HG02973 (cell line): Measurements from ENCODE around the gene SNX10.

Source experiments
- ATAC-seq: cut with Tn5 transposase; IDR thresholded peaks from one replicate; pipeline ENCODE4 v1.9.1; 2021; ENCODE audit warnings: moderate library complexity; ENCODE audit not compliant: unreplicated experiment

The SNX10 gene

DNA sequence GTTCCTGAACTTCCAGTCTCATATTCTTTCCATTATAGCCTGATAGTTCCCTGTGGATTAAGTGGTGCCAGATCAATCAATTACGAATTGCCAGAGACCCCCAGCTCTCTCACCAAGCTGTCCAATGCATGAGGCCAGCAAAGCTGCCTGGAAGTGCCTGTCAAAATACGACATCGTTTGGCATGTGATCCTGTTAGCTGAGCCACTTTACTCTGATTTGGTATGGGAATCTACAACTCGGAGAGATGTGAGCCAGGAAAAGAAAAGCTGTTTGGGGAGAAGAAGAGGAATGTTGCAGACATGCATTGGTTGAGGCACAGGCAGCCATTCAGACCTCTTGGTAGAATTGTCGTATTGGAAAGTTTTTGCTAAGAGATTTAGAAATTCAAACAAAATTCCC is 3.9 kb downstream of the SNX10 start:
- ATAC-seq: no peak

DNA sequence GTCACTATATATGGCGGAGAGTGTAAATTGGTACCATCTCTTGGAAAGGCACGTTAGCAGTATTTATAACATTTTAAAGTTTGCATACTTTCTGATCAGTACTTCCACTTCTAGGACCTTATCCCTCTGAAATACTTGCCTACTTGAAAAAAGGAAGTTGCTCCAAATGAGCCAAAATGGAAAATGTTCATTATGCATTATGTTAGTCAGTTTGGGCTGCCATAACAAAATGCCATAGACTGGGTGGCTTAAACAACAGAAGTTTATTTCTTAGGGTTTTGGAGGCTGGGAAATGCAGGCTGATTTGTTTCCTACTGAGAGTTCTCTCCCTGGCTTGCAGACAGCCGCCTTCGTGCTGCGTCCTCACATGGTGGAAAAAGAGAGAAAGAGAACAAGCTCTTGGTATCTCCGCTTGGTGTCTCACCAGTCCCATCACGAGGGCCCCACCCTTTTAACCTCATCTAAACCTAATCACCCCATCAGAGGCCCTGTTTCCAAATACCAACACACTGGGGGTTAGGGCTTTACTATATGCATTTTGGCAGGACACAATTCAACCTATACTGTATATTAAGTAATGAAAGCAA is 6.9 kb downstream of the SNX10 start:
- no peak for ATAC-seq

DNA sequence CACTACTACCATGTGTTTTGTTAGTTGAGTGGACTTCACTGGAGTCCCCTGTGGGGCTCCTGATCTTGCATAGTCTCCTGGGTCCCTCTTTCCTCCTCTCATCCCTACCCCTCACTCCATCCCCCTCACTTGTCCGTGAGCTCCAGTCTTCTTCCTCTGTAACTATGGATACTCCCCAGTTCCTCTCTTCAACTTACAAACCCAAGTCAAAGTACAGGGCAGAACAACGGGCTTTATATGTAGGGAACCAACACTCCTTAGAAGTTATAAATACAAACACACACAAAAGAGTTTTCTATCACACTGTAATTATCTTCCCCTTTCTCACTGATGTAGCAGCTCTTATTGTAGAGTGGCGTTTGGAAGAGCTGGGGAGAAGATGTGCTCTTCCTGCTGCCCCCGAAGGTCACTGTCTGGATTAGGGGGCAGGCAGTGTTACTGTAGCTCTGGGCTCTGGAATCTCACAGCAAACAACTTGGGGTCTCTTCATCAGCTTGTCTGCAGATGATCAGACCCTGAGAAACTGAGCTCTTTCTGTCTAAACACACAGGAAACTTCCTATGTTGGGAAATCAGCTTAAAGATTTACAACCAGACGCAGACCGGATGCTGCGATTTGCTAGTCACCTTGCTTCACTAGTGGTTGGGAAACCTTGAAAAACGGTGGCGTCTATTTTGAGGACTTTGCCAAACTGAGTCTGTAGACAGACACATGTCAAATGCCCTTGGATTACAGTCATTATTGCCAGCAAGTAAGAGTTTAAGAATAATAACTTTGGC is 13.6 kb downstream of the SNX10 start:
- ATAC-seq: no peak

DNA sequence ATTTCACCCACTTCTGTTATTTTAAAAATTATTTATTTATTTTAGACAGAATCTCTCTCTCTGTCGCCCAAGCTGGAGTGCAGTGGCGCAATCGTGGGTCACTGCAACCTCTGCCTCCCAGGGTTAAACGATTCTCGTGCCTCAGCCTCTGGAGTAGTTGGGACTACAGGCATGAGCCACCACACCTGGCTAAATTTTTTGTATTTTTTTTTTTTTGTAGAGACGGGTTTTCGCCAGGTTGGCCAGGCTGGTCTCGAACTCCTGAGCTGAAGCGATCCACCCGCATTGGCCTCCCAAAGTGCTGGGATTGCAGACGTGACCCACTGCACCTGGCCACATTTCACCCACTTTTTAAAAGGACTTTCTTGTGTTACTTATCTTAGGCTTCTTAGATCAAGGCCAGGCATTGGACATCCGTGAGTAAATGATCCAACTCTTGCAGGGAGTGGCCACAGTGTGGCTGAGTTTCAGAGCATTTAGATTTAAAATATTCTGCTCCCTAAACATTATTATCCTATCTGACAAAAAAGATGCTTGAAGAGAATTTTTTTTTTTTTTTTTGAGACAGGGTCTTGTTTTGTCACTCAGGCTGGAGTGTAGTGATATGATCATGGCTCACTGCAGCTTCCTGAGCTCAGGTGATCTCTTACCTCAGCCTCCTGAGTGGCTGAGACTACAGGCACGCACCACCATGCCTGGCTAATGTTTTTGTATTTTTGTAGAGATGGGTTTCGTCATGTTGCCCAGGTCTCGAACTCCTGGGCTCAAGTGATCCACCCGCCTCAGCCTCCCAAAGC is 14.4 kb downstream of the SNX10 start:
- ATAC-seq: no peak

DNA sequence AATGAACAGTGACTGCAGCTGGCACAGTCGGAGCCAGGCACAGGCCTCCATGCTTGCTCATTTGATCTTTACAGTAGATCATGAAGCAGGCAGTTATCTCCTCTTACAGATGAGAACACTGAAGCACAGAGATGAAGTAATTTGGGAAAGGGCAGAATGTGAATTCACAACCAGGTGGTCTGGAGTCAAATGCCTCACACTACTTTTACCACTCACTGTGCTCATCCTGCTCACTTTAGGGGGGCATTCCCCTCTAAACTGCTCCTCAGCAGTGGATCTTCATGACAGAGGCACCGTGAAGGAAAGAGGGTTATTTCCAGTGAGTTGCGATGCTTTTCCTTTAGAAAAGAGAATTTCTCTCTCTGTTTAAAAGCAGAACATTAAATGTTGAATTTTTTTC is 15.1 kb downstream of the SNX10 start:
- ATAC-seq: no peak

DNA sequence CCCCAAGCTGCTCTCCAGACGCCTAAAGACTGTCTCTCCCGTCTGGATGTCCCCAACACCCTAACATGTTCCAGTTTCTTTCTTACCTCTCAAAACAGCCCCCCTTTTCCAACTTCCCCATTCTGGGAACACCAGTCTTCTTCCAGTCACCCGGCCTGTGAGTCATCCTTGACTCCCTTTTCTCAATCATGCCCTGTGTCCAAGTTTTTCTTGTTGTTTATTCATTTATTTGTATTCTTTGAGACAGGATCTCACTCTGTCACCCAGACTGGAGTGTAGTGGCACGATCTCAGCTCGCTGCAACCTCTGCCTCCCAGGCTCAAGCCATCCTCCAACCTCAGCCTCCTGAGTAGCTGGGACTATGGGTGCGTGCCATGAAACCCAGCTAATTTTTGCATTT is 15.6 kb downstream of the SNX10 start:
- no peak for ATAC-seq

DNA sequence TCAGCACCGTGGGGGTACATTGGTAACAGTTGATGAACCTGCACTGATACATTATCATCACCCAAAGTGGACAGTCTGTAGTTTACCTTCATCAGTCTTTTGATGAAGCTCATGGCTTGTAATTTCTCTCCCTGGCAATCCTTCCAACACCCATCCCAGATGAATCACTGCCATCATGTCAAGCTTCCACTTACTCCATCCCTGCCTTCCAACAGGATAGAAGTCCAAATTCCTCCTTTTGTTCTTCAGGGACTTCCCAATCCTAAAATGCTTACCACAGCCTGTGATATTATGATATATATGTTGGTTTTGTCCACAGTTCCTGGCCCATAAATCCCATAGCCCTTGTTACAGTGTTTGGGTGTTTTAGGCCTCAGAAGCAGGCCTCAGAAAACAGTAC is 16.1 kb downstream of the SNX10 start:
- no peak for ATAC-seq

DNA sequence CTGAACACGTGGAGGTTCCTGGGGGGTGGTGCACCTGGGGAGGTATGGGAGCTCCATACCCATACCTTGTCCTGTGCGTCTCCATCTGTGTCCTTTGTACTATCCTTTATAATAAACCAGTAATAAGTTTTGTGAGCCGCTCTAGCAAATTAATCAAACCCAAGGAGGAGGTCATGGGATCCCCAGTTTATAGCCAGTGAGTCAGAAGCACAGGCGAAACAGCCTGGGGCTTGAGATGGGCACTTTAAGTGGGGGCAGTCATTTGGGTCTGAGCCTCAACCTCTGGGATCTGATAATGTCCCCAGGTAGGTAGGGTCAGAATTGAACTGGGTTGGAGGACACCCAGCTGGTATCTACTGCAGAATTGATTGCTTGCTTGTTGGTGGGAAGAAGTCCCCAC is 16.9 kb downstream of the SNX10 start:
- ATAC-seq: no peak

DNA sequence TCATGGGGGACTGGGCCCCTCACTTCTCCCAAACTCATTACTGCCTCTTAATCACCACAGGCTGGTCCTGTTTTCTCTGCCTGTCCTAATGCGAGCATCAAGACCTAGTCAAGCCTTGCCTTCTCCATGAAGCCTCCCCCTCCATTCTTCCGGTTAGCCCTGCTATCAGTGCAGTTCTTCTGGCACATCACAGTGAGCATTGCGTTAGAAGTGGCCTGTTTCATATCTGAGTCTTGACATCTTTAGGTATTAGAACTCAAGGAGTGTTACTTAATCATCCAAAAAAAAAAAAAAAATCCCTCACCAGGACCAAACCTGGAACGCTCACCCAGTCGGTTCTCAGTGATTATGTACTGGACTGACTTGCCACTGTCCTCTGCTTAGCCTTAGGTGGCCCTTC is 17.4 kb downstream of the SNX10 start:
- ATAC-seq: no peak

DNA sequence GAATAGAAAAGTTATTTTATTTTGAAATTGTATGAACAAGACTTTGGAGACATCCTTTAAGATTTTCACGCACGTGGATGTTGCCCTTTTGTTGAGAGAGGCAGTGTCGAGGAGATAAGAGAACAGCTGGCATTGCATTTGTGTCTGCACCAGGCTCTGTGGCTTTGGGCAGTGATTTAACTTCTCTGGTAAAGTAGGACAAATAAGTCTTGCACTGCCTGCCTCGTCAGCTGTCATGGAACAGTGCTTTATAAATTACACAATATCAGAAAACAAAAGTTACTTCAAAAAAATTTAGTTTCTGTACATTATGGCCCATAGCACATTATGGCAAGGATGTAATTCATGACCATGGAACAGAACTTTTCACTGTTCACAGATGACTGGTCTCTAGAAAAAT is 20.1 kb downstream of the SNX10 start:
- ATAC-seq: no peak

DNA sequence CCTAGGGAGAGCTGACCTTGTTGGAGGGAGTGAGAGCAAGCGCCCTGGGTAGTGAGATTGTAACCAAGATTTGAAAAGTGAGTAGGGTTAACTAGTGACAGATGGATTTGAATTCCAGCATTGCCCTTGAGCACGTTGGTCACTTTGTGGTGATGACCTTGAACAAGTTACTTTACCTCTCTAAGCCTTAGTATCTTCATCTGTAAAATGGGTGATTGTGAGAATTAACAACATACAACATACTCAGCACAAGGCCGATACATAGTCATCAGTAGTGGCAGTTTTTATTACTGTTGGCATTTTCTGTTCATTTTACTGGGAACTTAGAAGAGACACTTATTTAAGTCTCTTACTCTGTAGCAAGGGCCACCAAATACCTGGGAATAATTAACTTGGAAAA is 25.5 kb downstream of the SNX10 start:
- no peak for ATAC-seq

DNA sequence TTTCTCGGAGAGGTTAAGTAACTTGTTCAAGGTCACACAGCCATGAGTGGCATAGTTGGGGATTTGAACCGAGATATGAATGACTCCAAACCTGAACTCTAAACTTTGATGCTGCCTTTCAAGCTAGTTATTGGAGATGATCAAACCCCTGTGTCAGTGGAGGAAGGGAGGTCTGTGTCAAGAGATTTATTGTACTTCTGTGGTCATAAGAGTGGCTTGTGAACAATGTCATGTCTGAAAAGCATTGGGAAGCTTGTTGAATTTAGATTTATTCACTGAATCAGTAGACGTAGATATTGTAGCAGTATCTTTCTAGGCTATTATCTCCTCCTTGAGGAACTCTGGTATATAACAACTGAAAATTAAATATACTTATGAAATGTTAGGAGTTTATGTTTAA is 27.3 kb downstream of the SNX10 start:
- ATAC-seq: no peak

DNA sequence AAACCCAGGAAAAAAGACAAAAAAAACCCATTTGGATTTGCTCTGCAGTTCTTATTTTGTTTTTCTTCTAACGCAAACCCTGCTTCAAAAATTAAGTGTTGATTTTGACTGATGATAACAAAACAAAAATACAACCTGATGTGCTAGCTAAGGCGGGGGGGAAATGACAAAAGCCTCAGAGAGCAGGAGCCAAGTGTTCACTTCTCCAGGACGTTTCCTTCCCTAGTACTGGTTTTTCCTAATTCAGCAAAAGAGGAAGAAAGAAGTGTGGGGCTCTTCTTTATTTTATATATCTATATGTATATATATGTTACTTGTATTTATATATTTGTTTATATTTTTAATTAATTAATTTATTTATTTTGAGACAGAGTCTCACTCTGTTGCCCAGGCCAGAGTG is 28.0 kb downstream of the SNX10 start:
- ATAC-seq: no peak

DNA sequence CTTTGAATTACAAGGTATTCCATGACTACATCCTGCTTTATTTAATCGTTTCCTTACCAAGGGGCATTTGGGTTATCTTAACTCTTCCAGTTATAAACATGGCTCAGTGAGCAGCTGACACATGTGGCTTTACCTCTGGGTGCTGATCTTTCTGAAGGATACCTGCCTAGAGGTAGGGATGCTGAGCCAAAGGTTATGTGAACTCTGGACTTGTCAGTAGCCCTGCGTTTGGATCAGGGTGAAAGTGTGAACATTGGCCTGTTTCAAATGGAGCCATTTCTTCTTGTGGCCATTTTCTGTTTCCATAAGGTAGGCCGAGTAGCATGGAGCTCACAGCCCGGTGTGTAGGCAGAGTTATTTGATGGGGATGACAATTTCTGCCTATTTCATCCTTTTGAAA is 29.2 kb downstream of the SNX10 start:
- ATAC-seq: no peak

DNA sequence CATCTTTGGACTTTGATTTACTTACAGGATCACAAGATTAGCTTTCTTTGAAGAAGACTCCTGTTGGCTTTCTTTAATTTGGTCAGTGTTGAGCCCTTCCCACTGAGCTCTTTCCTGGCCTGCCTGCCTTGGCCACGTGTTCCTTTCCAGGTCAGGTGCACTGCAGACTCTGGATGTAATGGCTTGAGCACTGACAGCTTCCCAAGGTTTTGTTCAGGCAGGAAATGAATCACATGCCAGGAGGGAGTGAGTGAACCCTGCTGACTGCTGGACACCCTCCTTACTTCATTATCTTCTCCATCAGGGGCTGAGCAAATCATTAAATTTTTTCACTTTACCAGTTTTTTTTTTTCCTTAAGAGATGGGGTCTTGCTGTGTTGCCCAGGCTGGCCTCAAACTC is 29.8 kb downstream of the SNX10 start:
- no peak for ATAC-seq

DNA sequence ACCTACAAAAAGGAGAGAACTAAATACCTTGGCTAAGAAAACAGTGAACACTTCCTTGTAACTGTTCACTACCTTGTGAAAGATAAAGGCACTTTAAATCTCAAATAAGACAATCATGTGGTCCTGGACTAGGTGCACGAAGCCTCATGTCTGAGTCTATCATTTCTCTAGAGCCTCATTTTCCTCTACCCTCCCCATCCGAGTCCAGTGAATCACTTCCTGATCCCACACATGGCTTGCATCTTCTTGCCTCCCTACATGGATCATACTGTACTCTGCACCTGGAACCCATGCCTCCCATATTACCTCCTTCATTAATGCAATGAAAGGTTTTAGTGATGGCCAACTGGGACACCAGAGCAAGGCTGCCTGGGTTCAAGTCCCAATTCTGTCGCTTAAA is 34.5 kb downstream of the SNX10 start:
- no peak for ATAC-seq

DNA sequence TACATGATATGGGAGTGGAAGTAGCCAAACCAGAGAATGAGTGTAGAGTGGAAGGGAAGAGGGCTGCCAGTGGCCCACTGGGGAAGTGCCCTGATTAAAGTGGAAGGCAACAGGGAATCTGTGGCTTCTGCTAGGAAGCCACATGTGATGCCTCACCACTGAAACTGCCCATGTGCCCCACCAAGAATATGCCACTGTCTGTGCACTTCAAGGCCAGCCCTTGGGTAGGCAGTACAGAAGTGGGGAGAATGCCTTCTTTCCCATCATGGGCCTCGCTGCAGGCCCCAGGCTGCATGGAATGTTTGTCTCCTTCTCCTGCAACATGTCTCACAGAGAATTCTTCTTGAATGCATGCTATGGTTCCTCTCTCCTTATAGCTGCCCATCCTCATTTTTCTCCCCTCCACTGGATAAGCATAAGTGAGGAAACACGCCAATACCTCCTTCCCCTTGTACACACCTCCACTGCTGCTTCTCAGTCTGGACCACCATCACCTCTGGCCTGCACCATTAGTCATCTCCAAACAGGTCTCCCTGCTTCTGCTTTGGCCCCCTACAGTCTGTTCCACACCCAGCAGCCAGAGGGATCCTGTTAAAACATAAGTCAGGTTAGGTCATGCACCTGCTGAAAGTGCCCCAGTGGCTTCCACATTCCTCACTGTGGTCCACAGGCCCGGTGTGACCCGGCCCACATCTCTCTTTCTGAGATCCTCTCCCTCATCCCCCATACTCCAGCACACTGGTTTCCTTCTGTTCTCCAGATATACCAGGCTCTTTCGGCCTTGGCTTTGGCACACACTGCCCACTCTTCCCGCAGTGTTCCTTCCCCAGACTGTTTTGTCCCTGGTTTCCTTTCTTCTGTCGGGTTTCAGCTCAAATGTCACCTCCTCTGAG is 37.1 kb downstream of the SNX10 start:
- ATAC-seq: no peak

DNA sequence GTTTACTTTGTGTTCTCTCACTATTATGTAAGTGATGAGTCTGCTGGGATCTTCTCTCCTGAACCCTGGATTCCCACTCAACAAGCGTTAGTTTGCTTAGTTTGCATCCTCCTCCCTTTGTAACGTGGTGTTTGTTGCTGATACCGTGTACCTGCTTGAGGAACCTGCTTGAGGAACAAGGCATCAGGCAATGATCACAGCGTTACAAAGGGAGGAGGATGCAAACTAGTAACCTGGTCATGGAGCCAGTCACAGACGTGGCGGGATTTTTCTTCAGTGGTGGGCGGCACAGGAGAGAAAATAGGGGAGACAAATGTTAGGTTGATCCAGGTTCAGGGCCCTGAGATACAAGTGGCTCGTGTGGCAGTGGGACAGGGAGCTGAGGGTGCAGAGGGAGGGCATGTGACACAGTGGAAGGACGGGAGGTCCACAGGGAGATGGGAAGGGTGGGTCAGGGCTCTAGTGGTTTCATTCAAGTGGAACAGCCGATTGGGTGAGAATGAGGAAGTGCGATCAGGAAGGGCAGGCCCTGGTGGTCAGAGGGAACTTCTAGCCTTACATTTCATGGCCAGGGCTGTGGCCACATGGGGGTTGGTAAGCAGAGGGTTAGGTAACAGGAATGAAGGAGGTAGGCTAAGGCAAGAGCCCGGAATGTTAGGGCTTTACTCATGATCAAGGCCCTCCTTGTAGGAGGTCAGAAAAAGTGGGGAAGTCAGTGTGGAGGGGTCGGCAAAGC is 38.0 kb downstream of the SNX10 start:
- no peak for ATAC-seq

DNA sequence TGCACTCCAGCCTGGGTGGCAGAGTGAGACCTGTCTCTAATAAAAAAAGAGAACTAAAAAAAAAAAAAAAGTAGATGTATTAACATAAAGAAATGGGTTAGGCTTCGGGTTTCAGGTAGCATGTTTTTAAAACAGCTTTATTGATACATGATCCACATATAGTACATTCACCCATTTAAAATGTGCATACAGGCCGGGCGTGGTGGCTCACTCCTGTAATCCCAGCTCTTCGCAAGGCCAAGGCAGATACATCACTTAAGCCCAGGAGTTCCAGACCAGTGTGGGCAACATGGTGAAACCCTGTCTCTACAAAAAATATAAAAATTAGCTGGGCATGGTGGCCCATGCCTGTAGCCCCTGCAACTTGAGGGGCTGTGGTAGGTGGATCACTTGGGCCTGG is 39.5 kb downstream of the SNX10 start:
- ATAC-seq: no peak

DNA sequence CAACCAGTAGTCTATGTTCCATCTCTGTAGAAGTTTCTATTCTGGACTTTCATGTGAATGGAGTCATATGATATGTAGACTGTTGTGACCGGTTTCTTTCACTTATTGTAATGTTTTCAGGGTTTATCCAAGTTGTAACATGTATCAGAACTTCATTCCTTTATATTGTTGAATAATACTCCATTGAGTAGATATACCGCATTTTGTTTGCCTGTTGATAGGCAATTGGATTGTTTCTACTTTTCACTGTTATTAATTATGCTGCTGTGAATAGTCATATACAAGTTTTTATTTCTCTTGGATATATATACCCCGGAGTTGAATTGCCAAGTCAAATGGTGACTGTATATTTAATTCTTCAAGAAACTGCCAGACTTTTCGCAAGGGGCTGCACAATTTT is 40.1 kb downstream of the SNX10 start:
- ATAC-seq: no peak

DNA sequence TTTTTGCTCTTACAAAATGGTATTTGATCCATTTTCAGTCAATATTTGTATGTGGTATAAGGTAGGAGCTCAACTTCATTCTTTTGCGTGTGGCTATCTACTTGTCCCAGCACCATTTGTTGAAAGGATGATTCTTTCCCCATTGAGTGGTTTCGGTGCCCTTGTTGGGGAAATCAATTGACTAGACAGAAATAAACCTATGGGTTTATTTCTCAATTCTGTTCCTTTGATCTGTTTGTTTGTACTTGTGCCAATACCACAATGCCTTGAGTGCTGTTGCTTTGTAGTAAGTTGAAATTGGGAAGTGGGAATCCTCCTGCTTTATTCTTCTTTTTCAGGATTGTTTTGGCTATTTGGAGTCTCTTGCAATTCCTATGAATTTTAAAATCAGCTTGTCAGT is 41.0 kb downstream of the SNX10 start:
- no peak for ATAC-seq
